ENCODE data around the gene UVSSA.

- TF ChIP-seq, protein P1, sequence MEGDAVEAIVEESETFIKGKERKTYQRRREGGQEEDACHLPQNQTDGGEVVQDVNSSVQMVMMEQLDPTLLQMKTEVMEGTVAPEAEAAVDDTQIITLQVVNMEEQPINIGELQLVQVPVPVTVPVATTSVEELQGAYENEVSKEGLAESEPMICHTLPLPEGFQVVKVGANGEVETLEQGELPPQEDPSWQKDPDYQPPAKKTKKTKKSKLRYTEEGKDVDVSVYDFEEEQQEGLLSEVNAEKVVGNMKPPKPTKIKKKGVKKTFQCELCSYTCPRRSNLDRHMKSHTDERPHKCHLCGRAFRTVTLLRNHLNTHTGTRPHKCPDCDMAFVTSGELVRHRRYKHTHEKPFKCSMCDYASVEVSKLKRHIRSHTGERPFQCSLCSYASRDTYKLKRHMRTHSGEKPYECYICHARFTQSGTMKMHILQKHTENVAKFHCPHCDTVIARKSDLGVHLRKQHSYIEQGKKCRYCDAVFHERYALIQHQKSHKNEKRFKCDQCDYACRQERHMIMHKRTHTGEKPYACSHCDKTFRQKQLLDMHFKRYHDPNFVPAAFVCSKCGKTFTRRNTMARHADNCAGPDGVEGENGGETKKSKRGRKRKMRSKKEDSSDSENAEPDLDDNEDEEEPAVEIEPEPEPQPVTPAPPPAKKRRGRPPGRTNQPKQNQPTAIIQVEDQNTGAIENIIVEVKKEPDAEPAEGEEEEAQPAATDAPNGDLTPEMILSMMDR (IDR thresholded peaks at IDR 0.05 in 4 of 5, conservative IDR thresholded peaks at IDR 0.05 in 1 of 5) = no peak
- TF ChIP-seq POLR2A (IDR thresholded peaks at IDR 0.05) = no peak
These were observed 48.5 kb upstream of the UVSSA start for GRCh38 chr4:1298461-1298860.

Measured in gastrocnemius medialis (tissue), 4 donors.